Measurements from ENCODE around the gene WASF3.
"Not testable (repeated sequence)": the region's sequence is repeated elsewhere in the genome, so short reads cannot be mapped to it uniquely, and the experiment has no call there.

The WASF3 gene

GRCh38 chr13:26629260-26629825, 71.9 kb downstream of the WASF3 start:
- no peak for DNase-seq (ENCODE audit: low read depth)

GRCh38 chr13:26635634-26636033, 78.2 kb downstream of the WASF3 start:
- DNase-seq (ENCODE audit: low read depth): not testable (repeated sequence)

GRCh38 chr13:26636073-26636472, 78.6 kb downstream of the WASF3 start:
- DNase-seq (ENCODE audit: low read depth): not testable (repeated sequence)

- no peak for DNase-seq (ENCODE audit: low read depth)
Observed at GRCh38 chr13:26646603-26647002, 89.1 kb downstream of the WASF3 start.

GRCh38 chr13:26651234-26651633, 93.8 kb downstream of the WASF3 start:
- DNase-seq (ENCODE audit: low read depth): no peak

GRCh38 chr13:26653310-26653709, 95.8 kb downstream of the WASF3 start:
- no peak for DNase-seq (ENCODE audit: low read depth)

- DNase-seq (ENCODE audit: low read depth): no peak
Observed at GRCh38 chr13:26653842-26654241, 96.4 kb downstream of the WASF3 start.

GRCh38 chr13:26656919-26657318, 99.4 kb downstream of the WASF3 start:
- DNase-seq (ENCODE audit: low read depth): peak; percentile 48

GRCh38 chr13:26658448-26659385, 101.2 kb downstream of the WASF3 start:
- DNase-seq (ENCODE audit: low read depth): no peak

GRCh38 chr13:26660185-26660584, 102.7 kb downstream of the WASF3 start:
- no peak for DNase-seq (ENCODE audit: low read depth)

GRCh38 chr13:26660766-26661165, 103.3 kb downstream of the WASF3 start:
- DNase-seq (ENCODE audit: low read depth): no peak

- no peak for DNase-seq (ENCODE audit: low read depth)
Observed at GRCh38 chr13:26663791-26664190, 106.3 kb downstream of the WASF3 start.

GRCh38 chr13:26664286-26664685, 106.8 kb downstream of the WASF3 start:
- no peak for DNase-seq (ENCODE audit: low read depth)

GRCh38 chr13:26664876-26665275, 107.4 kb downstream of the WASF3 start:
- DNase-seq (ENCODE audit: low read depth): no peak

GRCh38 chr13:26668357-26669146, 111.1 kb downstream of the WASF3 start:
- DNase-seq (ENCODE audit: low read depth): no peak

GRCh38 chr13:26673890-26674289, 116.4 kb downstream of the WASF3 start:
- DNase-seq (ENCODE audit: low read depth): no peak

GRCh38 chr13:26677156-26677555, 119.7 kb downstream of the WASF3 start:
- DNase-seq (ENCODE audit: low read depth): no peak

GRCh38 chr13:26678330-26678729, 120.8 kb downstream of the WASF3 start:
- DNase-seq (ENCODE audit: low read depth): no peak

- no peak for DNase-seq (ENCODE audit: low read depth)
Observed at GRCh38 chr13:26678796-26679195, 121.3 kb downstream of the WASF3 start.

- DNase-seq (ENCODE audit: low read depth): no peak
Observed at GRCh38 chr13:26679411-26680122, 122.1 kb downstream of the WASF3 start.

- DNase-seq (ENCODE audit: low read depth): no peak
Observed at GRCh38 chr13:26680123-26680450, 122.6 kb downstream of the WASF3 start.

GRCh38 chr13:26680572-26680971, 123.1 kb downstream of the WASF3 start:
- no peak for DNase-seq (ENCODE audit: low read depth)

Data from non-pigmented ciliary epithelial cell (primary cell).